Skeletal muscle cell (primary cell): ENCODE measurements around the gene NHS.

Source experiments
- DNase-seq: peaks from one replicate; pipeline ENCODE4 v3.0.0-alpha.2; 2010; ENCODE audit warnings: low read depth
- H3K4me3 ChIP-seq: 2 replicates; pipeline ENCODE4 v1.5.1; 2011; ENCODE audit warnings: low read depth, mild to moderate bottlenecking, control low read depth, low read length, moderate library complexity

The NHS gene

DNA sequence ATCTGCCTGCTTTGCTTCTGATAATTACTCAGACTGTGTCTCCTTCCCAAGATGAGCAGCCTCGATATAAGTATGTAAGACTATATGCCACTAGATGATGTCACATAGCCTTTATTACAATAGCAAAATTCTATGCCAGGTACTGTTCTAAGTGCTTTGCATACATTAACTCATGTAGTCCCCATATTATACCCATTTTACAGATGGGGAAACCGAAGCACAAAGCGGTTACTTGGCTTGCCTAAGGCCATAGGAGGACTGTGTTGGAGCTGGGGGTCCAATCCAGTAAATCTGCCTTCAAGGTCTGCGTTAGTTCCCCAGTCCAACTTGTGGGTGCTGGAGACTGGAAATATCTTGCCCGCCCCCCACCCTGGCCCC is 361.5 kb downstream of the NHS start:
- no peak for DNase-seq
- peak overlapping the region; percentile 49 for H3K4me3 ChIP-seq

DNA sequence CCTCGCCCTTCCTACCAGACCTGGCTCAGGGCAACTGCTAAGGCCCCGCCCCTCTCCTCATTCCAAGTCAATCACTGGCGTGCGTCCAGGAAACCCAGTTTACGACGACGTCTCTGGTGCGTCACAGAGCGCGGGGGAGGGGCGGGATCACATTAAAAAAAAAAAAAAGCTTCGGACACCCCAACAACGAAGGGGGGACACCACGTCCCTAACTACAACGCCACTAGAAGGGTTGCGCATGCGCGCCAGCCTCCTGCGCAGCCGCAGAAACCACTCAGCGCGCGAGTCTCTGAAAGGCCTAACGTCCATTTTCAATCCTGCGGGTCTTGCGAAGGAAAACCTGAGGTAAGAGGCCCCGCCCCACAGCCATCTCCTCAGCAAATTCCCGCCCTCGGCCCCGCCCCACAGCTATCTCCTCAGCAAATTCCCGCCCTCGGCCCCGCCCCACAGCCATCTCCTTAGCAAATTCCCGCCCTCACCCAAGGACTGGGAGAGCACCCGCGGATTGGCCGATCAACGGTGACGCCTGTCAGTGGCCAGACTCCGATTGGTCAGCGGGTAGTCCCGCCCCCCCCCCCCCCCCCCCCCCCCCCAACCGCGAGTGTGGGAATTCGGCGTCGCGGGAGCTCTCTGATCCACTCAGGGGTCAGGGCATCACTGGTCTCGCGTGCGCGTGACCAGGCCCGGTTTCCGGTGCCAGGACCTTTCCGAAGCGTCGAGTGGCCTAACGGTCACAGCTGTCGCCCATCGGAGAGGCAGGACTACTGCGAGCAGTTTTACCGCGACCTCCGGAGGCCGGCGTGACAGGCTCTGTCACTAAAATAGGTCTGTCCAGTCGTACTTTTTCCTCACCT is 362.1 kb downstream of the NHS start, which contains the start of gene SCML1:
Gene SCML1, plus strand, starts transcription at position 638 of the 854 bp plus-strand sequence. CDS start 6,694 bp downstream, outside the sequence.
- peak within 1 kb of the TSS; percentile 71 for H3K4me3 ChIP-seq
- peak; percentile 89 for DNase-seq

DNA sequence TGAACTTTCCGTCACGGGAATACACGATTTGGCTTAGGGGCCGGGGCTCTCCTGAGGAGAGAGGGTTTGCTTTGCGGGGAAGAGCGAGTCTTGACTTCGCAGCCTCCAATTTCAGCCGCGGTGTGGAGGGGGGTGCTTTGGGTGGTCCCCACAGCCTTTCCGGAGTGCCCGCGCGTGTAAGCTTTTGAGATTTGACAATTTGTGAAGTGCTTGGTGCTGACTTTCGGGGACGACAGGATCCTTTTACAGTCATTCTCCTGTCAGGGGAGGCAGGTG is 362.6 kb downstream of the NHS start:
- DNase-seq = no peak

GRCh38 chrX:17737986-17738713 is 363.1 kb downstream of the NHS start:
- DNase-seq = no peak
- H3K4me3 ChIP-seq = peak overlapping the region; percentile 71

More for the DNA sequence above, 362.6 kb downstream of the NHS start:
- peak overlapping the region; percentile 71 for H3K4me3 ChIP-seq

- peak overlapping the region; percentile 71 for H3K4me3 ChIP-seq
- no peak for DNase-seq
Observed at GRCh38 chrX:17738737-17739535, 363.9 kb downstream of the NHS start.

DNA sequence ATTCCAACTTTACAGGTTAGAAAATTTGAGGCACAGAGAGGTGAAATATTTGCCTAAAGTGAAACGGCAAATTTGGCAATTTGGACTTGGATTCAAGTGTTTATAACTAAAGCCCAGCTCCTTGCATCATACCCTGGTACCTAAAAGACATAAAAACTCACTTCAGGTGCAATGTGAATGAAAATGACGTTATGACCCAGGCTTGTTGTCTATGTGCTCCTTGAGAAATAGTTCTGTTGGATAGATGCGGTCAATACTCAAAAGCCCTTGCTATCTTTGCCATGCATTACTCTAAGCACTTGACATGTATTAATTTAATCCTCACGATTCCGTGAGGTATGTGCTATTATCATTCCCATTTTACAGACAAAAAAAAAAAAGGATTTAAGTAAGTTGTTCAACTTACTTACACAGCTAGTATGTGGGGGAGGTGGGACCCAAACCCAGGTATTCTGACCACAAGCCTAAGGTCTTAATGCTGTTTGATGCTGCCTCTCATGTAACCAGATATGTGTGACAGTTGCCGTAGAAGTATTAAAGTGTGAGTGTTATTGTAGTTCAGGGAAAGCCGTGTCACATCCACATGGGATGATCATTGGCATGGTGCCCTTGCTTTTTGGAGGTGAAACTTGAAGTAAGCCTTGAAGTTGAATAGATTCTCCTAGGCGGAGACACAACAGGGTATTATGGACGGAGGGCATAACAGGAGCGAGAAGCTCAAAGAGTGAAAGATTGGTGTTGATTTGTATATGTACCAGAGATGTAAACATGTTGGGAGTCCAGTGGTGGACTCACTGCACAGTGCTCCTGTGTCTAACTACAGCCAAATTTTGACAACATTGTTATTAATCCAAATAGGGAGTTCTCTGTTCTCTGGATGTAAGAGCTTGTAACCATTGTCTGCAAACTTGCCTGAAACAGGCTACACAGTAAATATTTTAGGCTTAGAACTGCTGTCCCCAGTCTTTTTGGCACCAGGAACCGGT is 365.4 kb downstream of the NHS start:
- no peak overlapping the region for H3K4me3 ChIP-seq
- DNase-seq = no peak

DNA sequence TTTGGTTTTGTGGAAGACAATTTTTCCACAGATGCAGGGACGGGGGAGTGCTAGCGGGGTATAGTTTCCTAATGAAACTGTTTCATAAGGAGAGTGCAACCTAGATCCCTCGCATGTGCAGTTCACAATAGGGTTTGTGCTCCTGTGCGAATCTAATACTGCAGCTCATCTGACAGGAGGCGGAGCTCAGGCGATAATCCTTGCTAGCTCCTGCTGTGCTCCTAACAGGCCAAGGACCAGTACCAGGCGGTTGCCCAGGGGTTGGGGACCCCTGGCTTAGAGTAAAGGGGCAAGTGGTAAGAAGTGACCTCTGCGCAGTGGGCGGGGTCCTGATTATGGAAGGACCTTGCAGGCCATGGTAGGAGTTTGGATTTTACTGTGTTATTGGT is 366.1 kb downstream of the NHS start:
- H3K4me3 ChIP-seq = no peak overlapping the region
- no peak for DNase-seq

DNA sequence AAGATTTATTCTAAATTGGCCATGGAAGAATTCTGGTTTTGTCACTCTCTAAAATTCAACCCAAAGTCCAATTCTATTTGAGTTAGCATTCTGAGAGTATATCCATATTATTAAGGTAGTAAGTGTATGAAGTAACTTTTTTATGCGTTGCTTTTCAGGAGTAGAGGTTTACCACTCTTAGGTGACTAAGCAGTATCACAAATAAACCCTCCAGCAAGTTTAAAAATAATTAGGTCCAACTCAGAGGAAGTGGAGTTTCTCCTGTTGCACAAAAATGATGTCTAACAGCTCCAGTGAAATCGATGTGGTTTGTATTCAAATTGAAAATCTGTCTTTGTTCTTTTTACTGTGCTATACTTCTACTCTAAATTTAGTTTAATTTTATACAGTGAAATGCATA is 368.9 kb downstream of the NHS start:
- no peak for DNase-seq
- H3K4me3 ChIP-seq = no peak overlapping the region

DNA sequence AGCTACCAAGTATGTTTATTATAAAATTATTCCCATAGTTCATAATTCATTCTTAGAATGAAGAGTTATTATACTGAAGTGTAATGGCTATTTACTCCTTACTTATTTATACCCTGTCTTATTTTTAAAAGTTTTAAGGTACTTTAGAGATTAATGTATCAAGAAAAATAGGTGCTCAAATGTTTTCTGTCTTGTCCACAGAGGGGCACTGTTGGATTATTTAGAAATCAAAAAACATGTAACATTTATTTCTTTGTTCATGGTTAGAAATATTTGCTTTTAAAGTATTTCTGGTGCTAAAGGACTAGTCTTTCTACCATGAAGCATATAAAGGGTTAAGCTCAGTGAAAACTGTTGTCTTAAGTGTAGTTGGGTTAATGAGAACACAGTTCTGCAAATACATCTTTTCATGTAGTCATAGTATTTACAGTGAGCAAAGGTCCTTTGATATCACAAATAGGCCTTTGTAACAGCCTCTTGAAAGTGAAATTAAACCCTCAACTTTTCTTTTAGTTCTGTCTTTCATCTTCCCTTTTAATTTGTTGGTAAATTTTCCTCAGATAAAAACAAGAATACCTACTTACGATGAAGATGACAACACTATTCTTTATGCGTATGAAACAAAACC is 370.0 kb downstream of the NHS start:
- DNase-seq = no peak
- H3K4me3 ChIP-seq = no peak overlapping the region

DNA sequence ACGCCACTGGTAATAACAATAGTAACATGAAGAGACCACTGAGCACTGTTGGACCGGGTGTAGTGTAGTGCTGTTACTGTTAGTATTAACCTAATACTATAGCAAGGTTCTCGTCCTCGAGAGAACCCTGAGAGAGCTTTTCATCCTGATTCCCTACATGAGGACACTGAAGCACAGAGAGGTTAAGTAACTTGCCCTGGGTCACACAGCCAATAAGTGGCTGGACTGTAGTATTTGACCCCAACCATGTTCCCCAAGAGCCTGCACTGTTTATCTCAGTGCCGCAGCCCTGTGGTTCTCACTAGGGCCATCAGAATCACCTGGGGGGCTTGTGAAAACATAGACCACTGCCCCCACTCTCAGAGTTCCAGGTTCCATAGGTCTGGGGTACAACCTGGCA is 372.7 kb downstream of the NHS start:
- no peak overlapping the region for H3K4me3 ChIP-seq
- DNase-seq = no peak

DNA sequence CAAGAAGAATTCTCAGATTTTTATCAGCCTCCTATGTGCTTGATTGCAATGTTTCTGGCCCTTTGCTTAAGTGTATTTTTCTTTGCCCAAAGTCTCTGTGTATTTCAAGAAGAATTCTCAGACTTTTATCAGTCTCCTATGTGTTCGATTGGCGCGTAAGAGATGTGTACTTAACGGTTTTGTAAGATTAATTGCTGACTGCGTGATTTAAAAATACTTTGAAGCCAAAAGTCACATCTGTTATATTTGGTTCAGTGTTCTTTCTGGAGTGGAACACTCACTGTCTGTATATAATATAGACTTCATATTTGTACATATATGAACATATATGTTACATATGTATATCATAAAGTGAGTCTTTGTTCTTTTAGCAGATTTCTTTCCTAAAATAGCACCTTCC is 373.7 kb downstream of the NHS start:
- DNase-seq = no peak
- no peak overlapping the region for H3K4me3 ChIP-seq

- DNase-seq = no peak
- H3K4me3 ChIP-seq = no peak overlapping the region
Observed at GRCh38 chrX:17750436-17750835, 375.4 kb downstream of the NHS start.

GRCh38 chrX:17758382-17758781 is 383.4 kb downstream of the NHS start:
- DNase-seq = no peak
- H3K4me3 ChIP-seq = no peak overlapping the region

DNA sequence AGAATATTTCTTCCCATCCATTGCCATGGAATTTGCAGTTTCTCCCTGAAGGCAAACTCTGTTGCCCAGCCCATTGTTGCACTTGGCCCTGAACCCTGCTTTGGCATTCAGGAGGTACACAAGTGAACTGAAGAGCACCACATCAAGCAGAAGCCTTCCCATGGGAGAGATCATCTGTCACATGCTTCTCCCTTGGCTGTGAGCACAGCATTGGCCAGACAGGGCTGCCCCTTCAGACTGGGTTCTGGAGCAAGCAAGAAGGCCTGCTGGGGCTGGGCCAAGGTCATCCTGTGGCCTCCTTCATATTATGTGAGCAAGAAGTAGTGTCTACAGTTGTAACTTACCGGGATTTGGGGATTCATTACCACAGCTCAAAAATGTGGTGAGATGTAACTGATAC is 385.0 kb downstream of the NHS start:
- no peak overlapping the region for H3K4me3 ChIP-seq

GRCh38 chrX:17767734-17768133 is 392.7 kb downstream of the NHS start:
- H3K4me3 ChIP-seq = no peak overlapping the region
- no peak for DNase-seq

More for the DNA sequence above, 385.0 kb downstream of the NHS start:
- no peak for DNase-seq

DNA sequence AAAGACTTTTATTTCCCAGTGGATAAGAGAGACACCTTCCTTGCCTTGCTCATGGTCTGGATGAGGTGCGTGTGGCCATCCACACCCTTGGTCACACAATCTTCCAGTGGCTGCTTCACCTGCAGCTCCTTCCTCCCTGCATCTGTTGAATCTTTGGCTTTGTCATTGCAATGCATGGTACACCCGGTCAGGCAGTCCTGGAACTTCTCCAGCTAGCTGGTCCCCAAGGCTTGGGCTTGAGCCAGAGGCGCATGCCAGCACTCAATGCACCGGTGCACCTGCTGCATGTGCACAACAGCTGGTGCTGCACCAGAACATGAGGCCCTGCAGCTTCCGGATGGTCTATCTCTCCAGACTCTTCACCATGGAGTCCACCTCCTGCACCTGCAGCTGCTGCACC is 394.0 kb downstream of the NHS start:
- H3K4me3 ChIP-seq = no peak overlapping the region
- DNase-seq = no peak

GRCh38 chrX:17769701-17770269 is 394.8 kb downstream of the NHS start:
- DNase-seq = no peak
- no peak overlapping the region for H3K4me3 ChIP-seq

DNA sequence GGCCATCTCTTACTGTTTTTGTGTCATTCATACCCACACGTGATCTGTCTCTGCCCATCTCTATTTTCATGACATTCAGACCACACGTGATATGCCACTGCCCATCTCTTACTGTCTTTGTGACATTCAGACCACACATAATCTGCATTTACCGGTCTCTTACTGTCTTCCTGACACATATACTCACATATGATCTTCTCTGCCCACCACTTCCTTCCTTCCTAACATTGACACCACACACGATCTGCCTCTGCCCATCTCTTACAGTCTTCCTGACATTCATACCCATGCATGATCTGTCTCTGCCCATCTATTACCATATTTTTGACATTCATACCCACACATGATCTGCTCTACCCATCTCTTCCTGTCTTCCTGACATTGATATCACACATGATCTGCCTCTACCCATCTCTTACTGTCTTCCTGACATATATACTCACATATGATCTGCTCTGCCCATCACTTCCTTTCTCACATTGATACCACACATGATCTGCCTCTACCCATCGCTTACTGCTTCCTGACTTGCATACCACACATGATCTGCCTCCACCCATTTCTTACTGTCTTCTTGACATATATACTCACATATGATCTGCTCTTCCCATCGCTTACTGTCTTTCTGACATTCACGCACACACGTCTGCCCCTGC is 398.3 kb downstream of the NHS start:
- H3K4me3 ChIP-seq = no peak overlapping the region
- no peak for DNase-seq
